SU-DHL-6 (cell line): ENCODE data around the gene TSPAN4.

Experiments used
- EZH2phosphoT487 ChIP-seq: fragments of 200-600 bp; sonication (generic), shearing (Covaris generic); conservative IDR thresholded peaks from 2 replicates; pipeline ENCODE4 v1.6.1; 2018; ENCODE audit warnings: mild to moderate bottlenecking, antibody characterized with exemption, low read length, moderate library complexity, mixed read lengths
- TF ChIP-seq, protein P1 (sequence below): fragments of 200-600 bp; sonication (generic); IDR thresholded peaks from one replicate; pipeline ENCODE4 v1.5.1; 2017; ENCODE audit warnings: antibody characterized with exemption, mild to moderate bottlenecking, low read length, moderate library complexity; ENCODE audit not compliant: insufficient read depth, poor library complexity, severe bottlenecking

DNA sequence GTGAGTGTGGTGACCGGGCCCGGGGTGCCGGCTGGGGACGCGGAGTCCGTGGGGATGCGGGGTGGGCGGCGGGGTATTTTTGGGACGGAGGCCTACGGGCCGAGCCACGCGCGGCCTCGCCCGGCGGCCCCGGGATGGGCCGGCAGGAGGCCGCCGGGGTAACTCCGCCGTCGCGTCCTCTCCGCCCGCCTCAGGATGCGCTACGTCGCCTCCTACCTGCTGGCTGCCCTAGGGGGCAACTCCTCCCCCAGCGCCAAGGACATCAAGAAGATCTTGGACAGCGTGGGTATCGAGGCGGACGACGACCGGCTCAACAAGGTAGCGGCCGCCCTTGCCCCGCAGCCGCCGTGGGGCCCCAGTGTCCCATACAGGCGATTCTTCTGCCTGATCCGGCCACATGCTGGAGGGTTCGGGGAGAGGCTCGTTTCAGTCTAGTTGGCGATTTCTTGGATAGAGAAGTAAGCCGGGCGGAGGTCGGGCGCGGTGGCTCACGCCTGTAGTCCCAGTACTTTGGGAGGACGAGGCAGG, 32.5 kb upstream of the TSPAN4 start:
- TF ChIP-seq, protein P1, sequence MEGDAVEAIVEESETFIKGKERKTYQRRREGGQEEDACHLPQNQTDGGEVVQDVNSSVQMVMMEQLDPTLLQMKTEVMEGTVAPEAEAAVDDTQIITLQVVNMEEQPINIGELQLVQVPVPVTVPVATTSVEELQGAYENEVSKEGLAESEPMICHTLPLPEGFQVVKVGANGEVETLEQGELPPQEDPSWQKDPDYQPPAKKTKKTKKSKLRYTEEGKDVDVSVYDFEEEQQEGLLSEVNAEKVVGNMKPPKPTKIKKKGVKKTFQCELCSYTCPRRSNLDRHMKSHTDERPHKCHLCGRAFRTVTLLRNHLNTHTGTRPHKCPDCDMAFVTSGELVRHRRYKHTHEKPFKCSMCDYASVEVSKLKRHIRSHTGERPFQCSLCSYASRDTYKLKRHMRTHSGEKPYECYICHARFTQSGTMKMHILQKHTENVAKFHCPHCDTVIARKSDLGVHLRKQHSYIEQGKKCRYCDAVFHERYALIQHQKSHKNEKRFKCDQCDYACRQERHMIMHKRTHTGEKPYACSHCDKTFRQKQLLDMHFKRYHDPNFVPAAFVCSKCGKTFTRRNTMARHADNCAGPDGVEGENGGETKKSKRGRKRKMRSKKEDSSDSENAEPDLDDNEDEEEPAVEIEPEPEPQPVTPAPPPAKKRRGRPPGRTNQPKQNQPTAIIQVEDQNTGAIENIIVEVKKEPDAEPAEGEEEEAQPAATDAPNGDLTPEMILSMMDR, result no peak
- TF ChIP-seq EZH2phosphoT487, result no peak
